ENCODE results near the gene DLX4. TPM values are rescaled to one million over a fixed set of nuclear protein-coding genes. Genes with fewer than 3 reads are reported as not detected.
A peak's percentile ranks its signal among the peaks of the same experiment; 100 is the strongest.

DLX4 gene
- polyA plus RNA-seq, 3 donors: 0.76 to 0.89 (median 0.85) TPM

- no peak for DNase-seq (ENCODE audit: extremely low read depth in 1 of 11, low read depth in 9 of 11, low spot score in 4 of 11)
Measured at GRCh38 chr17:49942947-49943346, 26.0 kb upstream of the DLX4 start.

GRCh38 chr17:49944273-49944870, 24.6 kb upstream of the DLX4 start:
- no peak for DNase-seq (ENCODE audit: extremely low read depth in 1 of 11, low read depth in 9 of 11, low spot score in 4 of 11)

- DNase-seq (ENCODE audit: extremely low read depth in 1 of 11, low read depth in 9 of 11, low spot score in 4 of 11): no peak
Measured at GRCh38 chr17:49946208-49946607, 22.8 kb upstream of the DLX4 start.

- DNase-seq (ENCODE audit: extremely low read depth in 1 of 11, low read depth in 9 of 11, low spot score in 4 of 11): no peak
Measured at GRCh38 chr17:49946964-49947584, 21.9 kb upstream of the DLX4 start.

GRCh38 chr17:49949634-49950033, 19.4 kb upstream of the DLX4 start:
- DNase-seq (ENCODE audit: extremely low read depth in 1 of 11, low read depth in 9 of 11, low spot score in 4 of 11): no peak

- no peak for DNase-seq (ENCODE audit: extremely low read depth in 1 of 11, low read depth in 9 of 11, low spot score in 4 of 11)
Measured at GRCh38 chr17:49951362-49952082, 17.5 kb upstream of the DLX4 start.

- DNase-seq (ENCODE audit: extremely low read depth in 1 of 11, low read depth in 9 of 11, low spot score in 4 of 11): peak in 6 of 11 donors; percentile 58 to 81 (median 60)
Measured at GRCh38 chr17:49952209-49952911, 16.6 kb upstream of the DLX4 start.

- DNase-seq (ENCODE audit: extremely low read depth in 1 of 11, low read depth in 9 of 11, low spot score in 4 of 11): no peak
Measured at GRCh38 chr17:49952912-49953497, 16.0 kb upstream of the DLX4 start.

- no peak for DNase-seq (ENCODE audit: extremely low read depth in 1 of 11, low read depth in 9 of 11, low spot score in 4 of 11)
Measured at GRCh38 chr17:49955157-49955556, 13.8 kb upstream of the DLX4 start.

- no peak for DNase-seq (ENCODE audit: extremely low read depth in 1 of 11, low read depth in 9 of 11, low spot score in 4 of 11)
Measured at GRCh38 chr17:49956780-49957179, 12.2 kb upstream of the DLX4 start.

- no peak for DNase-seq (ENCODE audit: extremely low read depth in 1 of 11, low read depth in 9 of 11, low spot score in 4 of 11)
Measured at GRCh38 chr17:49957350-49957749, 11.6 kb upstream of the DLX4 start.

- DNase-seq (ENCODE audit: extremely low read depth in 1 of 11, low read depth in 9 of 11, low spot score in 4 of 11): no peak
Measured at GRCh38 chr17:49958723-49959122, 10.3 kb upstream of the DLX4 start.

- DNase-seq (ENCODE audit: extremely low read depth in 1 of 11, low read depth in 9 of 11, low spot score in 4 of 11): no peak
Measured at GRCh38 chr17:49959183-49959935, 9.6 kb upstream of the DLX4 start.

- DNase-seq (ENCODE audit: extremely low read depth in 1 of 11, low read depth in 9 of 11, low spot score in 4 of 11): no peak
Measured at GRCh38 chr17:49962599-49963308, 6.2 kb upstream of the DLX4 start.

- DNase-seq (ENCODE audit: extremely low read depth in 1 of 11, low read depth in 9 of 11, low spot score in 4 of 11): no peak
Measured at GRCh38 chr17:49963309-49963625, 5.7 kb upstream of the DLX4 start.

GRCh38 chr17:49963626-49964302, 5.2 kb upstream of the DLX4 start:
- no peak for DNase-seq (ENCODE audit: extremely low read depth in 1 of 11, low read depth in 9 of 11, low spot score in 4 of 11)

GRCh38 chr17:49964303-49964768, 4.7 kb upstream of the DLX4 start:
- no peak for DNase-seq (ENCODE audit: extremely low read depth in 1 of 11, low read depth in 9 of 11, low spot score in 4 of 11)
